ENCODE results near the gene IL17F. TPM values are rescaled to one million over a fixed set of nuclear protein-coding genes. Genes with fewer than 3 reads are reported as not detected.

Gene IL17F
- total RNA-seq, 2 experiments from 2014 or later: not detected

GRCh38 chr6:52284131-52284459 is 39.8 kb upstream of the IL17F start:
- peak overlapping the region; percentile 72 for H3K27ac ChIP-seq (ENCODE audit: low read depth, low read length, poor library complexity, severe bottlenecking)

DNA sequence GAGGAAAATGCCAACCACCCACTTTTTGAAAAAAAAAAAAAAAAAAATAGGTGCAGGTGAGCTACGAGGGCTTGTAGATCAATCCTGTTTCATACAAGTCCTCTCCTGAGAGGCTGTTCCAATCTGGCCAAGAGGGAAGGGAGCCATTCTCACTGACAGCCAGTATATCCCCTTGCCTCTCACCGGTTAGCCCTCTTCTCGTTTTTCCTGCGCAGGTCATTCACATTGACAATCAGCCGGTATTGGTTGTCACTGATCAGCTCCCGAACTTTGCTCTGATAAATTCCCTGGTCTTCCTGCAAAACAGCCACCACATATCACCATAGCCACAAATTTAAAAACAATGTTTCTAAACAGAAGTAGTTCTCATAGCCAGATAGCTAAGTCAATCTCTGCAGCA is 38.8 kb upstream of the IL17F start:
- Histone ChIP-seq H4K20me1 (ENCODE audit: insufficient read depth, low read length) (peaks cover 36% of the 10 kb centered on the region), H2AFZ (ENCODE audit: low read length) (no peak overlapping the region), H3K36me3 (ENCODE audit: insufficient read depth, low read length) (peaks cover 62% of the 10 kb centered on the region), H3K4me2 (ENCODE audit: low read length) (peak overlapping the region; percentile 88), H3K9me3 (ENCODE audit: low read length) (no peaks in the 10 kb centered on the region), H3K4me1 (ENCODE audit: insufficient read depth, low read length, poor library complexity, severe bottlenecking) (peaks cover 67% of the 10 kb centered on the region), H3K79me2 (ENCODE audit: insufficient read depth, low read depth, low read length) (peaks cover 70% of the 10 kb centered on the region), H3K27ac (ENCODE audit: low read depth, low read length, poor library complexity, severe bottlenecking) (peak overlapping the region; percentile 72), H3K4me3 (ENCODE audit: low read depth, low read length, poor library complexity, severe bottlenecking) (peak overlapping the region; percentile 85), H3K9me2 (ENCODE audit: insufficient read depth, low read length) (no peaks in the 10 kb centered on the region)
- intact Hi-C loops (cut with micrococcal nuclease; ENCODE audit: unreplicated experiment): loop anchor here (2.0 kb wide), 1 partner anchor 14 kb away; no protein-coding TSS in a partner anchor
- no TSS peak for BruUV-seq (replicated peaks)
- ChIA-PET POLR2A (interaction anchor here (0.6 to 8.9 kb wide), 23 partner anchors 10 to 1953 kb away, joined by 3 to 122 read pairs (median 5); partner anchors contain the start of gene PAQR8), CTCF (ENCODE audit: unreplicated experiment) (interaction anchor here (0.6 to 1.6 kb wide), 3 partner anchors 11 to 267 kb away, joined by 3 to 4 read pairs (median 4); no protein-coding TSS in a partner anchor)
- TF ChIP-seq, protein P1, sequence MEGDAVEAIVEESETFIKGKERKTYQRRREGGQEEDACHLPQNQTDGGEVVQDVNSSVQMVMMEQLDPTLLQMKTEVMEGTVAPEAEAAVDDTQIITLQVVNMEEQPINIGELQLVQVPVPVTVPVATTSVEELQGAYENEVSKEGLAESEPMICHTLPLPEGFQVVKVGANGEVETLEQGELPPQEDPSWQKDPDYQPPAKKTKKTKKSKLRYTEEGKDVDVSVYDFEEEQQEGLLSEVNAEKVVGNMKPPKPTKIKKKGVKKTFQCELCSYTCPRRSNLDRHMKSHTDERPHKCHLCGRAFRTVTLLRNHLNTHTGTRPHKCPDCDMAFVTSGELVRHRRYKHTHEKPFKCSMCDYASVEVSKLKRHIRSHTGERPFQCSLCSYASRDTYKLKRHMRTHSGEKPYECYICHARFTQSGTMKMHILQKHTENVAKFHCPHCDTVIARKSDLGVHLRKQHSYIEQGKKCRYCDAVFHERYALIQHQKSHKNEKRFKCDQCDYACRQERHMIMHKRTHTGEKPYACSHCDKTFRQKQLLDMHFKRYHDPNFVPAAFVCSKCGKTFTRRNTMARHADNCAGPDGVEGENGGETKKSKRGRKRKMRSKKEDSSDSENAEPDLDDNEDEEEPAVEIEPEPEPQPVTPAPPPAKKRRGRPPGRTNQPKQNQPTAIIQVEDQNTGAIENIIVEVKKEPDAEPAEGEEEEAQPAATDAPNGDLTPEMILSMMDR (conservative IDR thresholded peaks at IDR 0.05; ENCODE audit: low read length): no peak
- no peak for TF ChIP-seq EZH2phosphoT487 (IDR thresholded peaks at IDR 0.05; ENCODE audit: borderline replicate concordance, low read depth, low read length)
- DNase-seq (ENCODE audit: low spot score): no peak

More at GRCh38 chr6:52284131-52284459, 39.8 kb upstream of the IL17F start:
- peaks cover 36% of the 10 kb centered on the region for H4K20me1 ChIP-seq (ENCODE audit: insufficient read depth, low read length)
- peaks cover 52% of the 10 kb centered on the region for H3K36me3 ChIP-seq (ENCODE audit: insufficient read depth, low read length)
- peaks cover 61% of the 10 kb centered on the region for H3K79me2 ChIP-seq (ENCODE audit: insufficient read depth, low read depth, low read length)
- ChIA-PET POLR2A (interaction anchor here (0.6 to 8.9 kb wide), 20 partner anchors 10 to 783 kb away, joined by 3 to 122 read pairs (median 5); partner anchors contain the start of gene PAQR8), CTCF (ENCODE audit: unreplicated experiment) (interaction anchor here (1.0 to 3.5 kb wide), 2 partner anchors 78 to 135 kb away, joined by 4 to 16 read pairs; partner anchors contain the start of gene PAQR8)
- H2AFZ ChIP-seq (ENCODE audit: low read length): peak overlapping the region; percentile 3; the same call in 1 of the 2 replicates
- H3K4me3 ChIP-seq (ENCODE audit: low read depth, low read length, poor library complexity, severe bottlenecking): peak overlapping the region; percentile 85
- H3K4me1 ChIP-seq (ENCODE audit: insufficient read depth, low read length, poor library complexity, severe bottlenecking): peaks cover 64% of the 10 kb centered on the region
- TF ChIP-seq, protein P1 (conservative IDR thresholded peaks at IDR 0.05; ENCODE audit: low read length): no peak
- TF ChIP-seq EZH2phosphoT487 (IDR thresholded peaks at IDR 0.05; ENCODE audit: borderline replicate concordance, low read depth, low read length): no peak
- TSS peak; percentile 65 for BruUV-seq (replicated peaks)
- intact Hi-C loops (cut with micrococcal nuclease; ENCODE audit: unreplicated experiment): loop anchor here (1.0 to 2.0 kb wide), 3 partner anchors 78 to 380 kb away; partner anchors contain the start of gene PAQR8
- peak overlapping the region; percentile 88 for H3K4me2 ChIP-seq (ENCODE audit: low read length)
- H3K9me2 ChIP-seq (ENCODE audit: insufficient read depth, low read length): no peaks in the 10 kb centered on the region
- no peaks in the 10 kb centered on the region for H3K9me3 ChIP-seq (ENCODE audit: low read length)
- DNase-seq (ENCODE audit: low spot score): peak; percentile 71

DNA sequence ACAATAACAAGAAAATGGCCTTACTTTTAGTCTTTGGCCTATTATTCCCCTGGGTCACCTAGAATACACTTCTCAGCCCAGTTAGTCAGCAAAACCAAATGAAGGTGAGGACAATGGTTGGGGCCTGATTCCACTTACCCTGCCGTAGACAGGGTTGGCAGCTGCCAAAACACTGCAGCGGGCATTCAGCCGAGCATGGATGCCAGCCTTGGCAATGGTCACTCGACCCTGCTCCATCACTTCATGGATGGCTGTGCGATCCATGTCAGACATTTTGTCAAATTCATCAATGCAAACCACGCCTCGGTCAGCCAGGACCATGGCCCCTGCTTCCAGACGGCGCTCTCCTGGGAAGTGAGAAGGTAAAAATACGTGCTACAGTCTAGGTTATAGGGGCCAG is 31.8 kb upstream of the IL17F start:
- POLR2A ChIA-PET: interaction anchor here (0.7 kb wide), 1 partner anchor 125 kb away, joined by 3 read pairs; no protein-coding TSS in a partner anchor
- intact Hi-C loops (cut with micrococcal nuclease; ENCODE audit: unreplicated experiment): no loop called here

More for the DNA sequence above, 31.8 kb upstream of the IL17F start:
- BruUV-seq (replicated peaks): no TSS peak
- no peaks in the 10 kb centered on the region for H3K9me3 ChIP-seq (ENCODE audit: low read length)
- CTCF ChIA-PET (ENCODE audit: unreplicated experiment): no interaction called here
- H2AFZ ChIP-seq (ENCODE audit: low read length): no peak overlapping the region
- H3K4me1 ChIP-seq (ENCODE audit: insufficient read depth, low read length, poor library complexity, severe bottlenecking): peaks cover 26% of the 10 kb centered on the region
- H3K4me3 ChIP-seq (ENCODE audit: low read depth, low read length, poor library complexity, severe bottlenecking): no peak overlapping the region
- peaks cover 62% of the 10 kb centered on the region for H3K79me2 ChIP-seq (ENCODE audit: insufficient read depth, low read depth, low read length)
- H3K27ac ChIP-seq (ENCODE audit: low read depth, low read length, poor library complexity, severe bottlenecking): no peak overlapping the region
- H4K20me1 ChIP-seq (ENCODE audit: insufficient read depth, low read length): peaks cover 27% of the 10 kb centered on the region
- no peak overlapping the region for H3K4me2 ChIP-seq (ENCODE audit: low read length)
- TF ChIP-seq EZH2phosphoT487 (IDR thresholded peaks at IDR 0.05; ENCODE audit: borderline replicate concordance, low read depth, low read length): no peak
- TF ChIP-seq, protein P1 (conservative IDR thresholded peaks at IDR 0.05; ENCODE audit: low read length): no peak
- DNase-seq (ENCODE audit: low spot score): no peak
- no peaks in the 10 kb centered on the region for H3K9me2 ChIP-seq (ENCODE audit: insufficient read depth, low read length)
- H3K36me3 ChIP-seq (ENCODE audit: insufficient read depth, low read length): peaks cover 100% of the 10 kb centered on the region
